ENCODE measurements around the gene KHNYN.

Gene KHNYN

DNA sequence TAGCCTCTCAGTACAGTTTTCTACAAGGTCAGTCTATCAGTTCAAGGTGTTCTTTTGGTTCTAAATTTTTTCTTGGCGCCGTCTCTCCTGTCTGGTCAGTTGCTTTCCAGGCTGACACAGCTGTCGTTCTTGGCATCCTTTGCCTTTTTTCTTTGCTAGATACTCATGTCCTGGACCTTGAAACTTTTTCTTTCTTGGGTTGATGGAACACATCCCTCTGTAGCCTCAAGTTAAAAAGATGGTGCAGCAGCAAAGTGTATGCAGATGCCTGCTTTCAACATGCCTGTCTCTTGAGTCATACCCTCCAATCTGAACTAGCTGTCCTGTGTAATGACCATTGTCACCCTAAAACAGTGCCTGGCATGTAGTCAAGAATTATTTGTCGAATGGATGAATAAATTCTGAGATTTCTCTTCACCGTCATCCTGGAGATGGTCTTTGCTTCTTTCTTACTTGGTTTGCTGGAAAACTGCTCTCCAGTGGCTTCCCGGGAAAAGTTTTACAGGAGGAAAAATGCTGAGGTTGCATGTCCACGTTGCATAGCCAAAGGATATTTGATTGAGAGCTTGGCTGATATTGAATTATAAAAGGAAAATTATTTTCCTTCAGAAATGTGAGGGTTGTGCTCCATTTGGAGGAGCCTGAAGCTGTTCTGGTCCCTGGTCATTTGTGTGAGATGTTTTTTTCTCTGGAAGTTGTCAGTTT, 26.3 kb upstream of the KHNYN start:
- Histone ChIP-seq H3K4me2 (ENCODE audit: low read depth, low read length, poor library complexity, severe bottlenecking) (no peak overlapping the region), H2AFZ (ENCODE audit: low read depth, low read length, severe bottlenecking) (no peak overlapping the region), H3K4me3 (ENCODE audit: insufficient read depth, low read length, poor library complexity, severe bottlenecking) (no peak overlapping the region), H3K9me3 (ENCODE audit: insufficient read depth, low read length) (no peaks in the 10 kb centered on the region), H3K36me3 (ENCODE audit: low read length) (no peaks in the 10 kb centered on the region), H3F3A (ENCODE audit: insufficient read depth) (no peaks in the 10 kb centered on the region), H4K20me1 (ENCODE audit: low read depth, low read length) (no peaks in the 10 kb centered on the region), H3K27ac (ENCODE audit: low read depth, low read length) (no peak overlapping the region), H3K9me2 (replicated peaks; ENCODE audit: insufficient read depth, low read length) (no peaks in the 10 kb centered on the region), H3K79me2 (ENCODE audit: insufficient read depth, low read length) (no peaks in the 10 kb centered on the region), H3K9ac (ENCODE audit: low read length) (no peak overlapping the region), H3K27me3 (ENCODE audit: low read length) (no peaks in the 10 kb centered on the region)
- TF ChIP-seq EZH2phosphoT487 (conservative IDR thresholded peaks at IDR 0.05; ENCODE audit: low read length) = no peak
- TF ChIP-seq, protein P1, sequence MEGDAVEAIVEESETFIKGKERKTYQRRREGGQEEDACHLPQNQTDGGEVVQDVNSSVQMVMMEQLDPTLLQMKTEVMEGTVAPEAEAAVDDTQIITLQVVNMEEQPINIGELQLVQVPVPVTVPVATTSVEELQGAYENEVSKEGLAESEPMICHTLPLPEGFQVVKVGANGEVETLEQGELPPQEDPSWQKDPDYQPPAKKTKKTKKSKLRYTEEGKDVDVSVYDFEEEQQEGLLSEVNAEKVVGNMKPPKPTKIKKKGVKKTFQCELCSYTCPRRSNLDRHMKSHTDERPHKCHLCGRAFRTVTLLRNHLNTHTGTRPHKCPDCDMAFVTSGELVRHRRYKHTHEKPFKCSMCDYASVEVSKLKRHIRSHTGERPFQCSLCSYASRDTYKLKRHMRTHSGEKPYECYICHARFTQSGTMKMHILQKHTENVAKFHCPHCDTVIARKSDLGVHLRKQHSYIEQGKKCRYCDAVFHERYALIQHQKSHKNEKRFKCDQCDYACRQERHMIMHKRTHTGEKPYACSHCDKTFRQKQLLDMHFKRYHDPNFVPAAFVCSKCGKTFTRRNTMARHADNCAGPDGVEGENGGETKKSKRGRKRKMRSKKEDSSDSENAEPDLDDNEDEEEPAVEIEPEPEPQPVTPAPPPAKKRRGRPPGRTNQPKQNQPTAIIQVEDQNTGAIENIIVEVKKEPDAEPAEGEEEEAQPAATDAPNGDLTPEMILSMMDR (IDR thresholded peaks at IDR 0.05; ENCODE audit: insufficient read depth, low read length, poor library complexity, severe bottlenecking) = no peak

DNA sequence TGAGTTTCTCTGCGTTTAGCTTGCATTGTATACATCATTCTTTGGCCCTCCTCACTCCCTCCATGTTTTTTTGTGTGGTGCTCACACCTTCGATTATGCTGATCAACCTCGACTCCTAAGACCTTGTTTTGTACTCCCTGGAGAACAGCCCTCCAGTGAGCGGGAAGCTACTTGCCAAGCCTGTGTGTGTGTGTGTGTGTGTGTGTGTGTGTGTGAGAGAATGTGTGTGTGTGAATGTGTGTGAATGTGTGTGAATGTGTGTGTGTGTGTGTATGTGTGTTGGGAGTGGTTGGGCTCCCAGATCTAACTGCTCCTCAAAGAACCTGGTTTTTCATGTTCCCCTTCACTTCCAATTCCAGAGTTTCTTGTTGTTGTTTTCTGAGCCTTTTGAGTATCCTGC, 24.9 kb upstream of the KHNYN start:
- no peaks in the 10 kb centered on the region for H3F3A ChIP-seq (ENCODE audit: insufficient read depth)
- no peak overlapping the region for H2AFZ ChIP-seq (ENCODE audit: low read depth, low read length, severe bottlenecking)
- no peaks in the 10 kb centered on the region for H4K20me1 ChIP-seq (ENCODE audit: low read depth, low read length)
- H3K4me3 ChIP-seq (ENCODE audit: insufficient read depth, low read length, poor library complexity, severe bottlenecking) = no peak overlapping the region
- H3K27me3 ChIP-seq (ENCODE audit: low read length) = no peaks in the 10 kb centered on the region
- H3K9me2 ChIP-seq (replicated peaks; ENCODE audit: insufficient read depth, low read length) = no peaks in the 10 kb centered on the region
- H3K27ac ChIP-seq (ENCODE audit: low read depth, low read length) = no peak overlapping the region
- H3K4me2 ChIP-seq (ENCODE audit: low read depth, low read length, poor library complexity, severe bottlenecking) = no peak overlapping the region
- H3K79me2 ChIP-seq (ENCODE audit: insufficient read depth, low read length) = no peaks in the 10 kb centered on the region
- TF ChIP-seq, protein P1 (IDR thresholded peaks at IDR 0.05; ENCODE audit: insufficient read depth, low read length, poor library complexity, severe bottlenecking) = no peak
- TF ChIP-seq EZH2phosphoT487 (conservative IDR thresholded peaks at IDR 0.05; ENCODE audit: low read length) = no peak
- no peaks in the 10 kb centered on the region for H3K9me3 ChIP-seq (ENCODE audit: insufficient read depth, low read length)
- no peak overlapping the region for H3K9ac ChIP-seq (ENCODE audit: low read length)
- H3K36me3 ChIP-seq (ENCODE audit: low read length) = no peaks in the 10 kb centered on the region

DNA sequence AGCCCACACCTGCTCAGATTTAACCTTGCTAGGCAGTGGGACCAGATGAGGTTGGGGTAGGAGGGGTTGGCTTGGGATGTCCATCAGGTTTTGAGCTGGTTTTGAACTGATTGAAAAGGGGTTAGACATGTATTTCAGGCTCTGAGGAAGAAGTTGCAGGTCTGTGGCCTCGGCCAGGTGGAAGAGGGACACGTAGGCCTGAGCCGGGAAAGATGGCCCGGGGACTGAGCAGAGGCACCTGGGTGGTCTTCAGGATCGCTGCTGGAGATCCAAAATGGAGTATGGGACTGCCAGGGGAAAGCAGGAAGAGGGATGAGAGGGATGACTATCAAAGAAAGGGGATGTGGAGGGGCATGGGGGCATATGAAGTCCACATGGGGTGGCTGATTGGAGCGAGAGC, 23.3 kb upstream of the KHNYN start:
- Histone ChIP-seq H3K9me2 (replicated peaks; ENCODE audit: insufficient read depth, low read length) (no peaks in the 10 kb centered on the region), H2AFZ (ENCODE audit: low read depth, low read length, severe bottlenecking) (no peak overlapping the region), H4K20me1 (ENCODE audit: low read depth, low read length) (no peaks in the 10 kb centered on the region), H3K9ac (ENCODE audit: low read length) (no peak overlapping the region), H3F3A (ENCODE audit: insufficient read depth) (no peaks in the 10 kb centered on the region), H3K9me3 (ENCODE audit: insufficient read depth, low read length) (no peaks in the 10 kb centered on the region), H3K36me3 (ENCODE audit: low read length) (no peaks in the 10 kb centered on the region), H3K4me2 (ENCODE audit: low read depth, low read length, poor library complexity, severe bottlenecking) (no peak overlapping the region), H3K79me2 (ENCODE audit: insufficient read depth, low read length) (no peaks in the 10 kb centered on the region), H3K27ac (ENCODE audit: low read depth, low read length) (no peak overlapping the region), H3K27me3 (ENCODE audit: low read length) (no peaks in the 10 kb centered on the region), H3K4me3 (ENCODE audit: insufficient read depth, low read length, poor library complexity, severe bottlenecking) (no peak overlapping the region)
- TF ChIP-seq EZH2phosphoT487 (conservative IDR thresholded peaks at IDR 0.05; ENCODE audit: low read length) = no peak
- TF ChIP-seq, protein P1 (IDR thresholded peaks at IDR 0.05; ENCODE audit: insufficient read depth, low read length, poor library complexity, severe bottlenecking) = no peak
